Muscle layer of colon (tissue), 2 donors: ENCODE results near the gene BLOC1S1.

Experiments used
- H3K27ac ChIP-seq: one replicate; pipeline ENCODE4 v1.7.0; 2013; ENCODE audit warnings: low read depth, mild to moderate bottlenecking, low read length, moderate library complexity
- H3K27me3 ChIP-seq, 2 donors: one replicate each; pipeline ENCODE4 v1.7.0; 2013; ENCODE audit warnings: low read length in 2 of 2, mild to moderate bottlenecking in 2 of 2; ENCODE audit not compliant: insufficient read depth in 2 of 2, control insufficient read depth in 1 of 2
- H3K36me3 ChIP-seq: one replicate; pipeline ENCODE4 v1.7.0; 2013; ENCODE audit warnings: mild to moderate bottlenecking, low read length; ENCODE audit not compliant: insufficient read depth
- H3K4me1 ChIP-seq: one replicate; pipeline ENCODE4 v1.7.0; 2013; ENCODE audit warnings: mild to moderate bottlenecking, low read length; ENCODE audit not compliant: insufficient read depth
- H3K4me3 ChIP-seq, 2 donors: one replicate each; pipeline ENCODE4 v1.7.0; 2013; ENCODE audit warnings: low read length in 2 of 2, low read depth in 1 of 2, mild to moderate bottlenecking in 1 of 2, moderate library complexity in 1 of 2
- H3K9ac ChIP-seq: one replicate; pipeline ENCODE4 v1.7.0; 2013; ENCODE audit warnings: low read length
- H3K9me3 ChIP-seq: one replicate; pipeline ENCODE4 v1.7.0; 2013; ENCODE audit warnings: mild to moderate bottlenecking, low read length
- donor health status: abdominal sarcoma.
- donor health status: Adenocarcinoma of cecum.

The BLOC1S1 gene

DNA sequence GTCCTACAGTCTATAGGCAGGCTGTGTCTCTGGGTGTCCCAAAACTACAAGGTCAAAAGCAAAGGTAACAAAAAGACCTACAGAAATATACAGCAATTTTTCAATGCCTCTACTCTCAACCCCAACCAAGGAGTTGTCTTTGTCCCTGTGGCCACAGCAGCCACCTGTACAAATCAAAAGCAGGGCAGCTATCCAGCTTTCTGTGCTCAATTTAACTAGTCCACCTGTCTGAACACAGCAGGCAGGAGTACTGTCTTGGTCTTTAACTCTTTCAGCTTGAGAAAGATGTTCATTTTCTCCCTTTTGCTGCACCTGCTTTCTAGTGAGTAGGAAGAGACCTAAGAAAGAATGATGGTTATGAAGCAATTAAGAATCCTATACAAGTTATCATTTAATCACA lies 46.8 kb downstream of the BLOC1S1 start:
- Histone ChIP-seq H3K4me1 (no peaks in the 10 kb centered on the region), H3K9me3 (no peaks in the 10 kb centered on the region), H3K27me3 (no peaks in the 10 kb centered on the region), H3K9ac (no peak overlapping the region), H3K4me3 (no peak overlapping the region), H3K27ac (no peak overlapping the region), H3K36me3 (peaks cover 26% of the 10 kb centered on the region)

DNA sequence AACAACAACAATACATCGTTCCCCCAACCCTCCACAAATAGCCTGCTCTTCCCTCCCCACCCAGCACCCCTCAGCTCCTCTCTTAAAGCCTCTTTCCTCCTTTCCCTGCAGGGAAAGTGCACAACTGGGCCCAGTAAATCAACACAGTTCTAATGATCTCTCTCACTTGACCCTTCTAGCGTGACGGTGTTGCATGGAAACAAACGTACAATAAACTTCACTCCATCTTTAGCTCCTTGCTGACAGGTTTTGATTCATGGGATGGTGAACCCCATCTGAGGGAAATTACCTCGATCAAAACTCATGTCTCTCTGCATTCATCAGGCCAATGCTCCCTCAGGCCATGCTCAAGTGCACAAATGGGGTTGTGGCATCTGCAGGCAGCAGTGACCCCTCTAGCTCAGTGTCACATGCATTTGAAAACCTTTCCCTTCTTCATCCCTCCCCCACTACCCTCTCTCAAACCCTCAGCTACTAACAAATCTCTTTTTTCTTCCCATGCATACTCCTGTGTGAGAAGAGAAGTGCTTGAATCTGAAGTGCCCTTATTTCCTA lies 50.0 kb downstream of the BLOC1S1 start:
- no peaks in the 10 kb centered on the region for H3K9me3 ChIP-seq
- H3K27ac ChIP-seq: no peak overlapping the region
- H3K36me3 ChIP-seq: peaks cover 6% of the 10 kb centered on the region

DNA sequence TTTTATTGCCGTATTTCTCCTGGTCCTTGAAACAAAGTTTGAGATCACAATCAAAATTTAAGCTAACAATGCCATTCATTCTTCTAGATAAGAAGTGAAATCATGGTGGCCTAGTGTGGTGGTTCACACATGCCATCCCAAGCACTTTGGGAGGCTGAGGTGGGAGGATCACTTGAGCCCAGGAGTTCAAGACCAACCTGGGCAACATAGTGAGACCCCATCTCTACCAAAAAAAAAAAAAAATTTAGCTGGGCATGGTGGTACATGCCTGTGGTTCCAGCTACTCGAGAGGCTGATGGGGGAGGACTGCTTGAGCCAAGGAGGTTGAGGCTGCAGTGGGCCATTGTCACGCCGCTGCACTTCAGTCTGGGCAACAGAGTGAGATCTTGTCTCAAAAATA lies 51.3 kb downstream of the BLOC1S1 start:
- Histone ChIP-seq H3K27ac (no peak overlapping the region), H3K4me1 (no peaks in the 10 kb centered on the region), H3K9ac (no peak overlapping the region), H3K36me3 (peaks cover 9% of the 10 kb centered on the region), H3K9me3 (no peaks in the 10 kb centered on the region), H3K27me3 (no peaks in the 10 kb centered on the region), H3K4me3 (no peak overlapping the region)

More for the DNA sequence above, 50.0 kb downstream of the BLOC1S1 start:
- H3K9ac ChIP-seq: no peak overlapping the region
- no peaks in the 10 kb centered on the region for H3K27me3 ChIP-seq
- no peaks in the 10 kb centered on the region for H3K4me1 ChIP-seq
- H3K4me3 ChIP-seq: no peak overlapping the region
